Thyroid gland (tissue), 4 donors: ENCODE measurements around the gene WIPF2. TPM values are rescaled to one million over a fixed set of nuclear protein-coding genes. Genes with fewer than 3 reads are reported as not detected.
A peak's percentile ranks its signal among the peaks of the same experiment; 100 is the strongest.

ENCODE experiments used
- DNase-seq, 2 donors: peaks; one replicate each; pipeline ENCODE4 v3.0.0-alpha.2; 2019
- H3K27ac ChIP-seq, 3 donors: fragments of 200-600 bp; sonication (generic); 1 replicate in 2 of 3; 2 replicates in 1 of 3; pipeline ENCODE4 v1.5.1; 2016 to 2019; ENCODE audit warnings: mild to moderate bottlenecking in 1 of 3, moderate library complexity in 1 of 3
- H3K27me3 ChIP-seq: fragments of 200-600 bp; sonication (generic); one replicate; pipeline ENCODE4 v1.5.1; 2019
- H3K36me3 ChIP-seq, 2 donors: fragments of 200-600 bp; sonication (generic); one replicate each; pipeline ENCODE4 v1.5.1; 2016 to 2019
- H3K4me1 ChIP-seq, 2 donors: fragments of 200-600 bp; sonication (generic); one replicate each; pipeline ENCODE4 v1.5.1; 2017 to 2019
- H3K4me3 ChIP-seq, 3 donors: fragments of 200-600 bp; sonication (generic); replicated peaks in 1 of 3; 1 replicate in 2 of 3; 2 replicates in 1 of 3; pipeline ENCODE4 v1.5.1; 2016; ENCODE audit warnings: mild to moderate bottlenecking in 1 of 3
- H3K9me3 ChIP-seq: fragments of 200-600 bp; sonication (generic); one replicate; pipeline ENCODE4 v1.5.1; 2017
- POLR2A ChIP-seq, 2 donors: fragments of 450-650 bp; IDR thresholded peaks; one replicate each; pipeline ENCODE4 v1.6.1; 2017; ENCODE audit warnings: antibody characterized with exemption in 2 of 2, mild to moderate bottlenecking in 2 of 2, moderate library complexity in 1 of 2
- WGBS, 2 donors: methylation state at CpG; one replicate each; pipeline ENCODE4 v1.1.5; 2017; 5-methylcytosine and 5-hydroxymethylcytosine counted together
- intact Hi-C: fragments of 100-400 bp; cut with DNase I; formaldehyde crosslinking; loops from one replicate; pipeline ENCODE4 v1.15.1; 2023
- total RNA-seq, 4 donors: library from RNA; depleted of rRNA; stranded (reverse); fragments of >200 nt; gene quantifications; one replicate each; pipeline ENCODE4 v1.2.3, GENCODE V29; 2016
- TF ChIP-seq, protein P1 (sequence below), 6 experiments: fragments of 200-600 bp in 3 of 6; fragments of 450-650 bp in 3 of 6; sonication (generic) in 3 of 6; IDR thresholded peaks; one replicate each; pipeline ENCODE4 v1.5.1; 2016 to 2019; ENCODE audit warnings: antibody characterized with exemption in 6 of 6, mild to moderate bottlenecking in 2 of 6, inconsistent platforms in 1 of 6, moderate library complexity in 1 of 6

The WIPF2 gene
- total RNA-seq, 4 donors from 2014 or later: 13.2 to 14.6 (median 14.5) TPM

DNA sequence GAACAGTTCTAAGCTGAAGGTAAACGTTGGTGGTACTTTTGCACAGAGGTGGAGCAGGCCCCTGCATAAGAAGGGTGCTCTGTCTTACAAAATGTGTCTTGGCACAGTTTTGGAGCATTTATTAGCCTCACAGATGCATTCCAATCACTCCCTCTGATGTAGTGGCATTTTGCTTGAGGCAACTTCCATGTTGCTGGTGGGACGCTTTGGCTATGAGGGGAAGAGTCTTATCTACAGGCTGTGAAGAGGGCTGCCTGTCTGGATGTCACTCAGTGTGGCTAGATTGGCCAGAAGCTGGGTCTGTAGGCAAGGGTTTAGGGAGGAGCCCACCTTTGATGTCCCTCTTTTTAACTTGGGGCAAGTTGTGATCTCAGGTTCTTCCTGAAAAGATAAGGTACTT is 87.3 kb downstream of the WIPF2 start:
- 62 to 82% methylated on average over 2 of the region's 2 CpGs for WGBS, 2 donors
- Histone ChIP-seq H3K9me3 (no peaks in the 10 kb centered on the region), H3K27me3 (no peaks in the 10 kb centered on the region), H3K27ac (peak overlapping the region in 2 of 3 donors; percentile 24 to 41), H3K4me3 (no peak overlapping the region), H3K4me1 (peaks cover 42 to 76% of the 10 kb centered on the region in 2 donors), H3K36me3 (no peaks in the 10 kb centered on the region)
- intact Hi-C loops: loop anchor here (10.0 kb wide), 1 partner anchor 108 kb away; the partner anchor contains the start of gene TOP2A
- no peak for DNase-seq
- TF ChIP-seq, protein P1, sequence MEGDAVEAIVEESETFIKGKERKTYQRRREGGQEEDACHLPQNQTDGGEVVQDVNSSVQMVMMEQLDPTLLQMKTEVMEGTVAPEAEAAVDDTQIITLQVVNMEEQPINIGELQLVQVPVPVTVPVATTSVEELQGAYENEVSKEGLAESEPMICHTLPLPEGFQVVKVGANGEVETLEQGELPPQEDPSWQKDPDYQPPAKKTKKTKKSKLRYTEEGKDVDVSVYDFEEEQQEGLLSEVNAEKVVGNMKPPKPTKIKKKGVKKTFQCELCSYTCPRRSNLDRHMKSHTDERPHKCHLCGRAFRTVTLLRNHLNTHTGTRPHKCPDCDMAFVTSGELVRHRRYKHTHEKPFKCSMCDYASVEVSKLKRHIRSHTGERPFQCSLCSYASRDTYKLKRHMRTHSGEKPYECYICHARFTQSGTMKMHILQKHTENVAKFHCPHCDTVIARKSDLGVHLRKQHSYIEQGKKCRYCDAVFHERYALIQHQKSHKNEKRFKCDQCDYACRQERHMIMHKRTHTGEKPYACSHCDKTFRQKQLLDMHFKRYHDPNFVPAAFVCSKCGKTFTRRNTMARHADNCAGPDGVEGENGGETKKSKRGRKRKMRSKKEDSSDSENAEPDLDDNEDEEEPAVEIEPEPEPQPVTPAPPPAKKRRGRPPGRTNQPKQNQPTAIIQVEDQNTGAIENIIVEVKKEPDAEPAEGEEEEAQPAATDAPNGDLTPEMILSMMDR (IDR thresholded peaks at IDR 0.05): no peak
- TF ChIP-seq POLR2A (IDR thresholded peaks at IDR 0.05): no peak

DNA sequence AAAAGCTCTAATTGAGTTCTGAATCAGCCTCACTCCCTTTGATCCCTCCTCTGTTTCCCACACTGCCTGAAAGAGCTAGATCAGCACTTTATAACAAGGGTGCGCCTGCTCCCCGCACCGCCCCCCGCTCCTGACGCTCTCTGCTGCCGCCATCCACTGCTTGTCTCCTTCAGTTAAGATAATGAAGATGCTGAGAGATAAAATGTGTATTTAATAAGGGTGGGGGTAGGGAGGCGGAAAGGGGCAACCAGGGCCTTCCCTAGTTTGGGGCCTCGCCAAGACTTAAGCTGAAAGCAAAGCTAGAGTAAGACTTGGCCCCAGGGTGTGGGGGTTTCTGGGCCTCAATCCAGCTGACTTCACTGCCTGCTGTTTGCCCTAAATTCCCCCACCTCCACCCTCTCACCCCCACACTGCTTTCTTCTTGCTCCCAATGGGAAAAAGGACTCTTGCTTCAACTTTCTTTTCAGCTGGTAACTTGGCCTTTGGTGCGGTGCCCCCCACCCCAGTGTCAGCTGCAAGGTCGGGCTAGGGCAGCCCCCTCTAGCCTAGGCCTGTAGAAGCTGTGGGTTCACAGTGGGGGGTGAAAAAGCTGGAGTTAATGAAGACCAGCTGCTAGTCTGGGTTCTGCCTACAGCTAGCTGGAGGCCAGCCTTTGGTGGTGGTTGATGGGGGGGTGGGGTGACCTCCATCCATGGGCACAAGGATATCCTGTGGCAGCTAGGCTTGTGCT is 88.1 kb downstream of the WIPF2 start:
- no peak for DNase-seq
- TF ChIP-seq POLR2A (IDR thresholded peaks at IDR 0.05): no peak
- TF ChIP-seq, protein P1 (IDR thresholded peaks at IDR 0.05): no peak
- H3K4me3 ChIP-seq: no peak overlapping the region
- intact Hi-C loops: loop anchor here (10.0 kb wide), 1 partner anchor 108 kb away; the partner anchor contains the start of gene TOP2A
- no peaks in the 10 kb centered on the region for H3K9me3 ChIP-seq
- 62 to 71% methylated on average over 10 of the region's 10 CpGs for WGBS, 2 donors
- H3K27me3 ChIP-seq: no peaks in the 10 kb centered on the region
- peaks cover 50 to 84% of the 10 kb centered on the region in 2 donors for H3K4me1 ChIP-seq
- no peaks in the 10 kb centered on the region for H3K36me3 ChIP-seq
- peak overlapping the region in 2 of 3 donors; percentile 24 to 43 for H3K27ac ChIP-seq

DNA sequence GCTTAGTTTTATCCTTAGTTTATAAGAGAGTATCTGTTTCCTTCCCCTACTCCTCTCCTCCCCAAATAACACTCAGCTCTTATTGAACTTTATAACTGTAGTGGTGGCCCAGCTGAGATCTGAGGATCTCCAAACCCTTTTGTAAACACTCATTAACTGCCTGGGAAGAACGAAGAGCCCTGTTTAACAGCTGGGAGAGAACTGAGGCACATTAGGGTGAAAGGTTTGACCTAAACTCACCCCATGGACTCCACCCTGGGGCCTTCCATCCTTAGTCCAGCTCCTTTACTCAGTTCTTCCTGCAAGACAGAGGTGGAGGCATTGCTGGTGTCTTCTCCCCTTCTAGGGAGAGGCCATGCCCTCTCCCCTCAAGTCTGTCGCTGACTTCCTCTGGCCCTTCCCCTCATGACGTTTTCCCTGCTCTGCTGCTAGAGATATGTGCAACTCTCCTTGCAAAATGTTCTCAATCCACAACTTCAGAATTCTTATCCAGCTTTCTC is 88.7 kb downstream of the WIPF2 start:
- Histone ChIP-seq H3K9me3 (no peaks in the 10 kb centered on the region), H3K4me3 (no peak overlapping the region), H3K27ac (peak overlapping the region in 2 of 3 donors; percentile 24 to 43), H3K4me1 (peaks cover 56 to 89% of the 10 kb centered on the region in 2 donors), H3K36me3 (no peaks in the 10 kb centered on the region), H3K27me3 (no peaks in the 10 kb centered on the region)
- WGBS, 2 donors: 50 to 58% methylated on average over 3 of the region's 3 CpGs
- DNase-seq: no peak
- intact Hi-C loops: loop anchor here (10.0 kb wide), 1 partner anchor 107 kb away; the partner anchor contains the start of gene TOP2A
- TF ChIP-seq POLR2A (IDR thresholded peaks at IDR 0.05): no peak
- TF ChIP-seq, protein P1 (IDR thresholded peaks at IDR 0.05): no peak

DNA sequence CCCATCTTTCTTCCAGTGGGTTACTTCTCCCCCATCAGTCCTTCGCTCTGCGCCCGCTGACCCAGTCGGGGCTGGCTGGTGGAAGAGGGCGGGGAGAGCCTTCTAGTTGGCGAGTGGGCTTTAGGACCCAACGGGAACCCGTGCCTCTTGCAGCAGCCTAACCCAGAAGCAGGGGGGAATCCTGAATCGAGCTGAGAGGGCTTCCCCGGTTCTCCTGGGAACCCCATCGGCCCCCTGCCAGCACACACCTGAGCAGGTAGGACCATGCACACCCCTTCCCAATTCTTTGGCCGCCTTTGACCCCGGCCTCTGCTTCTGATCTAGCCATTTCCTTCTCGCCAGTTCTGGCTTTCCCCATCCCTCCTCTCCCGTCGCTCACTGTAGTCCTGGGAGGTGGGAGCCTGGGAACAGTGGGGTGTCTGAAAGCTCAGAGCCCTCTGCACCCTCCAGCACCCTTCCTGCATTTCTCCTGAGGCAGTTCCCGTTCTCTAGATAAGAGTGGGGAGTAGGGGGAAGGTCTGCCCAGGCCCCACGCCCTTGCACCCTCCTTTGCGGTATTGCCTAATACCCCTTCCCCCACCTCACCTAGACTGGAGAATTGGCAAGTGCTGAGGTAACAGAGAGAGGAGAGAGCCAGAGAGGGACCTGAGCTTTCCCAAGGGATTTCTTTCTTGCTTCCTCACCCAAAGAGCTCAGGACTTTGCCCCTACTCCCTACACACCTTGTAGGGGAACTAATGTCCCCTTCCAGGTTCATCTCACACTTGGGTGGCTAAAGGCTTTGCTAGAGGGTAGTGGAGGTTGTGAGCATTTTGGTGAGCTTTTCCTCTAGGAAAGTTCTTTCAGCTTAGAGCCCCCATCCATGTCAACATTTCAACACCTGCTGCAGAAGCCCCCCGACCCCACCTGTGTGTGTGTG is 90.2 kb downstream of the WIPF2 start, which contains the start of gene RARA:
Gene RARA (plus strand): TSS at position 150 of the 918 bp plus-strand sequence. CDS start 22,039 bp downstream, outside the sequence.
- no peak for TF ChIP-seq POLR2A (IDR thresholded peaks at IDR 0.05)
- TF ChIP-seq, protein P1 (IDR thresholded peaks at IDR 0.05): no peak
- DNase-seq: peak; percentile 60 to 61
- no peaks in the 10 kb centered on the region for H3K9me3 ChIP-seq
- WGBS, 2 donors: 5 to 10% methylated on average over 19 to 20 of the region's 20 CpGs
- no peaks in the 10 kb centered on the region for H3K27me3 ChIP-seq
- no peaks in the 10 kb centered on the region for H3K36me3 ChIP-seq
- H3K4me1 ChIP-seq: peaks cover 59 to 89% of the 10 kb centered on the region in 2 donors
- peak within 1 kb of the TSS; percentile 82 to 96 (median 88) for H3K27ac ChIP-seq
- intact Hi-C loops: loop anchor here (10.0 kb wide), 1 partner anchor 106 kb away; the partner anchor contains the start of gene TOP2A
- H3K4me3 ChIP-seq: peak within 1 kb of the TSS in 2 of 3 donors; percentile 1 to 41
